ENCODE data around the gene PDGFRB.

Gene PDGFRB

DNA sequence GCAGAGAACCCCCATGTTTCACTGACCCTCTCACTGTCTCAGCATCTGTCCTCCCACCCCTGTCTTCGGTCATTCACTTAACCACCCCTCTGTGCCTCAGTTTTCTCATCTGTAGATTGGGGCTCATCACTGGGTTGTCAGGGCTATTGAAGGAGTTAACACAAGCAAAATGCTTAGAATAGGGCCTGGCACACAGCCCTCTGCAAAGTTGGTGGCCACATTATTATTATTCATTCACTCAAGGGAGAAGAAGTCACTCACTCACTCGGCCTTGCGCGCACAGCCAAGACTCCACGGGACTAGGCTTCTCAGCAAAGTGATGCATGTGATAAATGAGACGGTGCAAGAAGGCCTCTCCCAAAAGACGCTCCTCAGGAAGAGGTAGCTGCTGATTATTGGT, 8.0 kb downstream of the PDGFRB start:
- Histone ChIP-seq H3K4me1 (ENCODE audit: control insufficient read depth in 1 of 2, insufficient read depth in 2 of 2, low read length in 2 of 2) (peaks cover 0 to 9% of the 10 kb centered on the region in 2 donors), H3K4me3 (ENCODE audit: low read depth in 1 of 2, low read length in 2 of 2) (no peak overlapping the region), H3K9me3 (ENCODE audit: control insufficient read depth in 1 of 2, low read length in 2 of 2) (no peaks in the 10 kb centered on the region), H3K36me3 (ENCODE audit: control insufficient read depth in 1 of 2, insufficient read depth in 2 of 2, low read length in 2 of 2) (no peaks in the 10 kb centered on the region), H3K27me3 (ENCODE audit: control insufficient read depth in 1 of 2, insufficient read depth in 2 of 2, low read length in 2 of 2) (no peaks in the 10 kb centered on the region), H3K9ac (ENCODE audit: low read depth in 1 of 2, low read length in 2 of 2) (no peak overlapping the region), H3K27ac (ENCODE audit: low read depth, low read length) (no peak overlapping the region)

DNA sequence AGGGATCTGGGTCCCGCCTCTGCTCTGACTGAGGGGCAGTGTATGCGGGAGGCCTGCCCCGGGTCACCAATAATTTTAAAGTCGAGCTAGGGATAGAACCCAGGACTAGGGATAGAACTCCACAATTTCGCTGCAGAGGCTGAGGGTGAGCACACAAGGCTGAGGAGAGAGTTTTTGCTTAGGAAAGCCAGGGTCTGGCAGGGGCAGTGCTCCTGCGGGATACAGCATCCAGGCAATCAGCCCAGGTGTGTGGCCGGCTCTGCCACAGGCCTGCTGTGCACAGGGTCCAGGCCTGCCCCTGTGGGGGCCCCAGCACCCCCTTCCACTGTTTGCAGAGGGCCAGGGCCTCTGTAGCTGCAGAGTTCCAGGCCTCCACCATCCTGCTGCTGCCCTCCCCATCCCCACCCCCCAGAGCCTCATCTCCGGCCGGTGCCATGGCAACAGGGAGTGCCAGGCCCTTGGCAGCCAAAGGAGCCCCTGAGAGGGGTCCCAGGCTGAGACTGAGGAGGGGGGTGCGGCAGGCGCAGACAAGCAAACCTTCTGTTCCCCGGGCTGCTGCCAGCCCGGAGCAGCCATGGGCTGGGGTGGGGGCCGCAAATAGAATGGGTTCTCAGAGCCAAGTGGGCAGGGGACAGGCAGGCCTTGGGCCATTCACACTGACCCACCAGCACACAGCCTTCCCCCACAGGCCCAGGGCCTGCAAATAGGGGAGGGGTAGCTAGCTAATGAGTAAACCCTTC, 8.6 kb downstream of the PDGFRB start:
- H3K4me1 ChIP-seq (ENCODE audit: control insufficient read depth in 1 of 2, insufficient read depth in 2 of 2, low read length in 2 of 2): peaks cover 0 to 12% of the 10 kb centered on the region in 2 donors
- H3K27me3 ChIP-seq (ENCODE audit: control insufficient read depth in 1 of 2, insufficient read depth in 2 of 2, low read length in 2 of 2): no peaks in the 10 kb centered on the region
- H3K9me3 ChIP-seq (ENCODE audit: control insufficient read depth in 1 of 2, low read length in 2 of 2): no peaks in the 10 kb centered on the region
- H3K9ac ChIP-seq (ENCODE audit: low read depth in 1 of 2, low read length in 2 of 2): no peak overlapping the region
- H3K27ac ChIP-seq (ENCODE audit: low read depth, low read length): no peak overlapping the region
- no peak overlapping the region for H3K4me3 ChIP-seq (ENCODE audit: low read depth in 1 of 2, low read length in 2 of 2)
- no peaks in the 10 kb centered on the region for H3K36me3 ChIP-seq (ENCODE audit: control insufficient read depth in 1 of 2, insufficient read depth in 2 of 2, low read length in 2 of 2)

DNA sequence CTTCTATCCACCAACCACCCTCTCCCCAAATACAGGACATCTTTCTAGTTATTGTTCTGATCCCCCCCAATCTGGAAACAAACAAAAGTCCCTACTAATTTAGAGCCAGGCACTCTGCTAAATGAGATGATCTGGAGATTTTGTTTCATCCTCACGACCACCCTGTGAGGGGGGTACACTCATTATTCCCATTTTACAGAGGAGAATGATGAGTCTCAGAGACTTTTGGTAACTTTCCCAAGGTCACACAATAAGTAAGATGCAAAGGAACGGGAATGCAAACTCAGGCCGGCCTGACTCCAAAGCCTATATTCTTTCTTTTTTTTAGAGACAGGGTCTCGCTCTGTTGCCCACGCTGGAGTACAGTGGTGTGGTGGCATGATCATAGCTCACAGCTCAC, 9.4 kb downstream of the PDGFRB start:
- Histone ChIP-seq H3K4me1 (ENCODE audit: control insufficient read depth in 1 of 2, insufficient read depth in 2 of 2, low read length in 2 of 2) (peaks cover 6 to 17% of the 10 kb centered on the region in 2 donors), H3K36me3 (ENCODE audit: control insufficient read depth in 1 of 2, insufficient read depth in 2 of 2, low read length in 2 of 2) (no peaks in the 10 kb centered on the region), H3K27ac (ENCODE audit: low read depth, low read length) (no peak overlapping the region), H3K27me3 (ENCODE audit: control insufficient read depth in 1 of 2, insufficient read depth in 2 of 2, low read length in 2 of 2) (no peaks in the 10 kb centered on the region), H3K4me3 (ENCODE audit: low read depth in 1 of 2, low read length in 2 of 2) (no peak overlapping the region), H3K9me3 (ENCODE audit: control insufficient read depth in 1 of 2, low read length in 2 of 2) (no peaks in the 10 kb centered on the region), H3K9ac (ENCODE audit: low read depth in 1 of 2, low read length in 2 of 2) (no peak overlapping the region)

DNA sequence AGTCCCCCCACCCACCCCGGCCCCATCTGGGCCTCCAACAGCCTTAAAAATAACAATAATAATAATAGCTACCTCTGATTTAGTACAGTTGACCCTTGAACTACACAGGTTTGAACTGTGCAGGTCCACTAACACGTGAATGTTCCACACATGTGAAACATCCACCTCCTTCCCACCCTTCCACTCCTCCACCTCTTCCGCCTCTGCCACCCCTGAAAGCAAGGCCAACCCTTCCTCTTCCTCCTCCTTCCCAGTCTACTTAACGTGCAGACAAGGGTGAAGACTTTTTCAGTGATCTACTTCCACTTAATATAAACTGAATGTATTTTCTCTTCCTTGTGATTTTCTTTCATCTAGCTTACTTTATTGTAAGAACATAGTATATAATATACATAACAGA, 10.8 kb downstream of the PDGFRB start:
- H3K27me3 ChIP-seq (ENCODE audit: control insufficient read depth in 1 of 2, insufficient read depth in 2 of 2, low read length in 2 of 2): no peaks in the 10 kb centered on the region
- no peak overlapping the region for H3K27ac ChIP-seq (ENCODE audit: low read depth, low read length)
- no peaks in the 10 kb centered on the region for H3K36me3 ChIP-seq (ENCODE audit: control insufficient read depth in 1 of 2, insufficient read depth in 2 of 2, low read length in 2 of 2)
- H3K9me3 ChIP-seq (ENCODE audit: control insufficient read depth in 1 of 2, low read length in 2 of 2): no peaks in the 10 kb centered on the region
- H3K4me1 ChIP-seq (ENCODE audit: control insufficient read depth in 1 of 2, insufficient read depth in 2 of 2, low read length in 2 of 2): peaks cover 10 to 30% of the 10 kb centered on the region in 2 donors
- no peak overlapping the region for H3K9ac ChIP-seq (ENCODE audit: low read depth in 1 of 2, low read length in 2 of 2)
- no peak overlapping the region for H3K4me3 ChIP-seq (ENCODE audit: low read depth in 1 of 2, low read length in 2 of 2)

DNA sequence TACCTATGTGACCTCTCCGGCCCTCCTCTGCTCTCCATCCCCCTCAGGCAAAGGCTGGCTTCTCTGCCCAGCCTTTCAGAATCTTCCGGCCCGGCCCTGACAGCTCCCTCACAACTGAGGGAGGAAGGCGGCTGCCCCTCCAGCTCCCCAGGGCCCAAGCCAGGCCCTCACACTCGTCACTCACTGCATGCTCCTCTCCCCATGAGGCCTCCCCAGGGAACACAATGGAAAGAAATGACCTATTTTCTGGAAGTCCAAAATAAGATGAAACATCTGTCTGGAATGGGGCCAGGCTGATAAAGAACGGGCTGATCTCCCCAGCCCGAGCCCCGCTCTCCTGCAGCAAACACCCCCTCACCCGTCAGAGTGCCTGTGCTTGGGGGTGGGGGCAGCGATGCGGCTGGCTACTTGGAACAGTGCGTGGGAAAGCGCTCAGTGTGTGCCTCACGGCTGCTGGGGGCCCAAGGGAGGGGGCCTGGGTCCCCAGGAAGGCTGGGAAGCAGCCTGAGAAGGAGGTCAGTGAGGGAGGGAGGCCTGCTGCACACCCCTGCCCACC, 11.3 kb downstream of the PDGFRB start:
- no peak overlapping the region for H3K4me3 ChIP-seq (ENCODE audit: low read depth in 1 of 2, low read length in 2 of 2)
- no peaks in the 10 kb centered on the region for H3K36me3 ChIP-seq (ENCODE audit: control insufficient read depth in 1 of 2, insufficient read depth in 2 of 2, low read length in 2 of 2)
- H3K27me3 ChIP-seq (ENCODE audit: control insufficient read depth in 1 of 2, insufficient read depth in 2 of 2, low read length in 2 of 2): no peaks in the 10 kb centered on the region
- peaks cover 10 to 32% of the 10 kb centered on the region in 2 donors for H3K4me1 ChIP-seq (ENCODE audit: control insufficient read depth in 1 of 2, insufficient read depth in 2 of 2, low read length in 2 of 2)
- no peaks in the 10 kb centered on the region for H3K9me3 ChIP-seq (ENCODE audit: control insufficient read depth in 1 of 2, low read length in 2 of 2)
- H3K9ac ChIP-seq (ENCODE audit: low read depth in 1 of 2, low read length in 2 of 2): no peak overlapping the region
- H3K27ac ChIP-seq (ENCODE audit: low read depth, low read length): peak overlapping the region; percentile 58

DNA sequence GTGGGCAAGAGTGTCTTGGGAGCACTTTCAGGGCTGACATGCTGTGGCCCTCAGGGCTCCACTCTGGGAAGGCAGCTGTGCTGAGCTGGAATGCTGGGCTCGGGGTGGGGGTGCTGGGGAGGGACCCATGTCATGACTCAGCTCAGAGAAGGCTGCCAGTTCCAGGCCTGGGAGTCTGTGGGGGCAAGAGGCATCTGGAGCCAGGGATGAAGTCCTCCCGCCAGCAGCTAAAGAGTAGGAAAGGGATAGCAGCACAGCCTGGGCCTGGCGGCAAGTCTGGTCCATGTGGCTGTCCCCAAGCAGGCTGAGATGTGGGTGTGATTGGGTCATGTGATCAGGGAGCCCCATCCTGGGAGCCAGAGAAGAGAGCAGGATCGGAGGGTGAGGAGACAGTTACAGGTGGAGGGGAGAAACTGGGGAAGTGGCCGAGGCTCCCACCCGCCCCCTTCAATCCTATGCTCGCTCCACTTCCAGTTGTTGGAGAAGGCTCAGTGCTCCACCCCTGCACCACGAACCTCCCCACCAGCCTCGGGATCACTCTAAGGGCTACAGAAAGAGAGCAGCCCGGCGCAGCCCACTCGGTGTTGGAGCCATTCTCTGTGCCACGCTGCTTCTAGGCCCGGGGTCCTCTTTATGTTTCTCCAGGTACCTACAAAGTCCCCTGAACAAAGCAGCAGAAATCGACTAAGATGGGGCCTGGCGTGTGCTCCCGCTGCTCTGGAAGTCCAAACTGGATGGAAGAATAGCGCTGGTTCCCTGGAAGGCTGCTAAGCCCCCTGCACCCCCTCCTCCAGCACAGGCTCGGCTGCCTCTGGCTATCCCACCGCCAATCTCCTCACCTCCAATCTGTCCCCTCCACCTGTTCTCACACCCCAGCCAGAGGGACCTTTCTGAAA, 12.0 kb downstream of the PDGFRB start:
- peaks cover 10 to 32% of the 10 kb centered on the region in 2 donors for H3K4me1 ChIP-seq (ENCODE audit: control insufficient read depth in 1 of 2, insufficient read depth in 2 of 2, low read length in 2 of 2)
- H3K4me3 ChIP-seq (ENCODE audit: low read depth in 1 of 2, low read length in 2 of 2): no peak overlapping the region
- H3K9ac ChIP-seq (ENCODE audit: low read depth in 1 of 2, low read length in 2 of 2): no peak overlapping the region
- no peaks in the 10 kb centered on the region for H3K27me3 ChIP-seq (ENCODE audit: control insufficient read depth in 1 of 2, insufficient read depth in 2 of 2, low read length in 2 of 2)
- no peaks in the 10 kb centered on the region for H3K9me3 ChIP-seq (ENCODE audit: control insufficient read depth in 1 of 2, low read length in 2 of 2)
- H3K27ac ChIP-seq (ENCODE audit: low read depth, low read length): peak overlapping the region; percentile 58
- H3K36me3 ChIP-seq (ENCODE audit: control insufficient read depth in 1 of 2, insufficient read depth in 2 of 2, low read length in 2 of 2): no peaks in the 10 kb centered on the region

DNA sequence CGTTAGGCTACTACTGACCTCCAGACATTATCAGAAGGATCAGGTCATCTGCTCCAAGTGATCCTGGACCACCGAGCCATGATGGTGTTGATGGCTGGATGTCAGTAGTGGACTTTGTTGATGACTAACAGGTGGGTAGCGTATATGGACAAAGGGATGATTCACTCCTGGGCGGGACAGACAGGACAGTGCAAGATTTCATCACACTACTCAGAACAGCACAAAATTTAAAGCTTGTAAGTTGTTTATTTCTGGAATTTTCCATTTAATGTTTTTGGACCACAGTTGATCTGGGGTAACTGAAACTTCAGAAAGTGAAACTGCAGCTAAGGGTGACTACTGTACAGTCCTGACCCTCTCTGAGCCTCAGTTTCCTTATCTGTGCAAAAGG, 12.7 kb downstream of the PDGFRB start:
- Histone ChIP-seq H3K27me3 (ENCODE audit: control insufficient read depth in 1 of 2, insufficient read depth in 2 of 2, low read length in 2 of 2) (no peaks in the 10 kb centered on the region), H3K36me3 (ENCODE audit: control insufficient read depth in 1 of 2, insufficient read depth in 2 of 2, low read length in 2 of 2) (no peaks in the 10 kb centered on the region), H3K9ac (ENCODE audit: low read depth in 1 of 2, low read length in 2 of 2) (no peak overlapping the region), H3K27ac (ENCODE audit: low read depth, low read length) (peak overlapping the region; percentile 58), H3K4me1 (ENCODE audit: control insufficient read depth in 1 of 2, insufficient read depth in 2 of 2, low read length in 2 of 2) (peaks cover 14 to 35% of the 10 kb centered on the region in 2 donors), H3K9me3 (ENCODE audit: control insufficient read depth in 1 of 2, low read length in 2 of 2) (no peaks in the 10 kb centered on the region), H3K4me3 (ENCODE audit: low read depth in 1 of 2, low read length in 2 of 2) (no peak overlapping the region)

DNA sequence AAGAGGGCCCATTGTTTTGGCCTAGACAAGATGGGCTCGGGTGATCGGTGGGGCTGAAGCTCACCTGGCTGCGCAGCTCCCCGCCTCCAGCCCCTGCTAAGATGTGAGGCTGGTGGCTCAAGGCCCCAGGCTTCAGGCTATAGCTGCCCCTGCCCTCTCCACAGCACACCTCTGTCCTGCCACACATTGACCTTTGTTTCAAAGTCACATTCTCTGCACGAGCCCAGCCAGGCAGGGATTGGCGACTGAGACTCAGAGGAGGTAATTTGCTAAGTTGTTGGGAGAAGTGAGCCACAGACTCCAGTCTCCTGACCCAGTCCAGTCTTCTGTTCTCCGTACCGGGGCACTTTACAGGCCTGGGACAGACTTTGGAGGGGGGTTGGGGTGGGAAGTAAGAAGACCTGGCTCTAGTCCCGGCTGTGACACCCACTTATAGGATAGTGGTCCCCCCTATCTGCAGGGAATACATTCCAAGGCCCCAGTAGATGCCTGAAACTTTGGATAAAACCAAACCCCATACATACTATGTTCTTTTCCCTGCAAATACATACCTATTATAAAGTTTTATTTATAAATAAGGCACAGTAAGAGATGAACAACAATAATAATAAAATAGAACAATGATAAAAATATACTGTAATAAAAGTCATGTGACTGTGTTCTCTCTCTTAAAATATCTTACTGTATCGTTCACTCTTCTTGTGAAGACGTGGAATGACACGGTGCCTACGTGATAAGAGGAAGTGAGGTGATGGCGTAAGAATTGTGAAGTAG, 13.3 kb downstream of the PDGFRB start:
- H3K9me3 ChIP-seq (ENCODE audit: control insufficient read depth in 1 of 2, low read length in 2 of 2): no peaks in the 10 kb centered on the region
- H3K9ac ChIP-seq (ENCODE audit: low read depth in 1 of 2, low read length in 2 of 2): no peak overlapping the region
- peak overlapping the region; percentile 58 for H3K27ac ChIP-seq (ENCODE audit: low read depth, low read length)
- peaks cover 20 to 41% of the 10 kb centered on the region in 2 donors for H3K4me1 ChIP-seq (ENCODE audit: control insufficient read depth in 1 of 2, insufficient read depth in 2 of 2, low read length in 2 of 2)
- no peaks in the 10 kb centered on the region for H3K36me3 ChIP-seq (ENCODE audit: control insufficient read depth in 1 of 2, insufficient read depth in 2 of 2, low read length in 2 of 2)
- no peaks in the 10 kb centered on the region for H3K27me3 ChIP-seq (ENCODE audit: control insufficient read depth in 1 of 2, insufficient read depth in 2 of 2, low read length in 2 of 2)
- H3K4me3 ChIP-seq (ENCODE audit: low read depth in 1 of 2, low read length in 2 of 2): no peak overlapping the region

DNA sequence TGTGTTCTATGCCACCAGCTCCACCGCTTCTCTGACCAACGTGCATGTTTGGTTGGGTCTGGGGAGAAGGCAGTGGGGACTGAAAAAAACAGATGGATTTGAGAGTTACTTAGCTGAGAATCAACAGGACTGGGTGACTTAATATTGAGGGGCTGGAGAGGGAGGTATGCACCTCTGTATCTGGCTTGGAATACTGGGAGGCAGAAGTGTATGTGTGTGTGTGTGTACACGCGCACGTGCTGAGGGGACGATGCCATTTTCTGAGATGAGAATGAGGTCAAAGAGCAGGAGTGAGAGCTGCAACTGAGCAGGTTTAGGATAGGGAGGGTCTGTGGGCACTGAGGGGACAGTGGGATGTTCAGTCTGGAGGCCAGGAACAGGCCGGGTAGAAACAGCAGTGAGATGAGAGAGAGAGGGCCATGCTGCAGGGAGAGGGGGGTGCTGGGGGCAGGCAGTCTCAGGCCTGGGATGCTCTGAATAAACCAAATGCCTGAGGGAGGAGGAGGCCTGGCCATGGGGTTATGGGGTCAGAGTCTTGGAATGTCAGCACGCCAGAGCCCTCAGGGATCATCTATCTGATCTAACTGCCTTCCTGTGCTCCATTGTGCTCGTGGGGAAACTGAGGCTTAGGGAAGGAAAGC, 14.0 kb downstream of the PDGFRB start:
- Histone ChIP-seq H3K9ac (ENCODE audit: low read depth in 1 of 2, low read length in 2 of 2) (no peak overlapping the region), H3K4me1 (ENCODE audit: control insufficient read depth in 1 of 2, insufficient read depth in 2 of 2, low read length in 2 of 2) (peaks cover 24 to 47% of the 10 kb centered on the region in 2 donors)

More for the DNA sequence above, 14.0 kb downstream of the PDGFRB start:
- Histone ChIP-seq H3K27me3 (ENCODE audit: control insufficient read depth in 1 of 2, insufficient read depth in 2 of 2, low read length in 2 of 2) (no peaks in the 10 kb centered on the region), H3K36me3 (ENCODE audit: control insufficient read depth in 1 of 2, insufficient read depth in 2 of 2, low read length in 2 of 2) (no peaks in the 10 kb centered on the region), H3K27ac (ENCODE audit: low read depth, low read length) (peak overlapping the region; percentile 37), H3K9me3 (ENCODE audit: control insufficient read depth in 1 of 2, low read length in 2 of 2) (no peaks in the 10 kb centered on the region), H3K4me3 (ENCODE audit: low read depth in 1 of 2, low read length in 2 of 2) (no peak overlapping the region)
